K562 (cell line): ENCODE measurements around the gene VPS9D1.

ENCODE experiments used
- BMI1 ChIP-seq: fragments of 150-350 bp; IDR thresholded peaks from 2 replicates; pipeline ENCODE4 v1.6.1; 2014; ENCODE audit warnings: low read length
- FOXJ2 ChIP-seq: fragments of 200-800 bp; sonication (Bioruptor generic); IDR thresholded peaks from 2 replicates; pipeline ENCODE4 v1.6.1; 2016; ENCODE audit warnings: missing genetic modification characterization, missing compliant biosample characterization
- MAZ ChIP-seq, 2 experiments: fragments of 450-650 bp in 1 of 2; sonication (generic) in 1 of 2; formaldehyde crosslinking; IDR thresholded peaks in 1 of 2; conservative IDR thresholded peaks in 1 of 2; 2 replicates each; pipeline versions ENCODE4 v1.4.0 to v1.5.0; 2020; ENCODE audit warnings: mild to moderate bottlenecking in 1 of 2, missing genetic modification reagents in 1 of 2
- NR2C2 ChIP-seq, 2 experiments: fragments of 200-800 bp in 1 of 2; sonication (Bioruptor generic) in 1 of 2; sonication (generic) in 1 of 2; formaldehyde crosslinking in 1 of 2; IDR thresholded peaks; 2 replicates each; pipeline versions ENCODE4 v1.6.1 to v1.8.0; 2016 to 2022; ENCODE audit warnings: mild to moderate bottlenecking in 1 of 2, missing compliant biosample characterization in 1 of 2, missing genetic modification characterization in 1 of 2, missing genetic modification reagents in 1 of 2
- POLR2A ChIP-seq: fragments of 450-650 bp; conservative IDR thresholded peaks from 2 replicates; pipeline ENCODE4 v1.6.1; 2016
- PURB ChIP-seq: sonication (generic); formaldehyde crosslinking; IDR thresholded peaks from 2 replicates; pipeline ENCODE4 v1.9.0; 2021; ENCODE audit warnings: low read depth, mild to moderate bottlenecking, missing genetic modification reagents
- ZNF232 ChIP-seq: sonication (generic); formaldehyde crosslinking; IDR thresholded peaks from 2 replicates; pipeline ENCODE4 v1.8.0; 2022; ENCODE audit warnings: mild to moderate bottlenecking, missing genetic modification reagents
- TF ChIP-seq, protein P1 (sequence below): sonication (generic); formaldehyde crosslinking; IDR thresholded peaks from 2 replicates; pipeline ENCODE4 v1.9.0; 2022; ENCODE audit warnings: mild to moderate bottlenecking, missing genetic modification reagents
- TF ChIP-seq, protein P2 (sequence below), 3 experiments: IDR thresholded peaks in 2 of 3; conservative IDR thresholded peaks in 1 of 3; 2 replicates each; pipeline ENCODE4 v1.5.1; 2011 to 2012; ENCODE audit warnings: low read length in 3 of 3, mild to moderate bottlenecking in 3 of 3, control low read depth in 2 of 3, improper control_type of control experiment in 1 of 3, inconsistent platforms in 1 of 3, low read depth in 1 of 3, mixed read lengths in 1 of 3, moderate library complexity in 1 of 3; ENCODE audit not compliant: insufficient read depth in 2 of 3

DNA sequence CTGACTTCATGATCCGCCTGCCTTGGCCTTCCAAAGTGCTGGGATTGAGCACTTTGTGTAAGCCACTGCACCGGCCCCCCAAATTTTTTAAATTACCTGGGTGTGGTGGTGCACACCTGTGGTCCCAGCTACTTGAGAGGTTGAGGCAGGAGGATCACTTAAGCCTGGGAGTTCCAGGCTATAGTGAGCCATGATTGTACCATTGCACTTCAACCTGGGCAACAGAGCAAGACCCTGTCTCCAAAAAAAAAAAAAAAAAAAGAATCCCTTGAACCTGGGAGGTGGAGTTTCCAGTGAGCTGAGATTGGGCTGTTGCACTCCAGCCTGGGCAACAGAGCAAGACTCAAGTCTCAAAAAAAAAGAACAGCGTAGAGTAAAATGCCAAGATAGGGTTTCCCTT lies 15.9 kb upstream of the VPS9D1 start:
- TF ChIP-seq, protein P1, sequence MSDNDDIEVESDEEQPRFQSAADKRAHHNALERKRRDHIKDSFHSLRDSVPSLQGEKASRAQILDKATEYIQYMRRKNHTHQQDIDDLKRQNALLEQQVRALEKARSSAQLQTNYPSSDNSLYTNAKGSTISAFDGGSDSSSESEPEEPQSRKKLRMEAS, result no peak
- no peak for TF ChIP-seq POLR2A
- no peak for TF ChIP-seq PURB (CRISPR knock-in tag)
- TF ChIP-seq BMI1, result no peak
- TF ChIP-seq ZNF232 (CRISPR knock-in tag), result no peak
- TF ChIP-seq NR2C2 (CRISPR knock-in tag; IDR thresholded peaks at IDR 0.05), result no peak
- no peak for TF ChIP-seq NR2C2 (tag; IDR thresholded peaks at IDR 0.05)
- TF ChIP-seq FOXJ2 (tag), result no peak
- TF ChIP-seq MAZ (CRISPR knock-in tag; conservative IDR thresholded peaks at IDR 0.05 in 1 of 2, IDR thresholded peaks at IDR 0.05 in 1 of 2), result no peak
- TF ChIP-seq, protein P2, sequence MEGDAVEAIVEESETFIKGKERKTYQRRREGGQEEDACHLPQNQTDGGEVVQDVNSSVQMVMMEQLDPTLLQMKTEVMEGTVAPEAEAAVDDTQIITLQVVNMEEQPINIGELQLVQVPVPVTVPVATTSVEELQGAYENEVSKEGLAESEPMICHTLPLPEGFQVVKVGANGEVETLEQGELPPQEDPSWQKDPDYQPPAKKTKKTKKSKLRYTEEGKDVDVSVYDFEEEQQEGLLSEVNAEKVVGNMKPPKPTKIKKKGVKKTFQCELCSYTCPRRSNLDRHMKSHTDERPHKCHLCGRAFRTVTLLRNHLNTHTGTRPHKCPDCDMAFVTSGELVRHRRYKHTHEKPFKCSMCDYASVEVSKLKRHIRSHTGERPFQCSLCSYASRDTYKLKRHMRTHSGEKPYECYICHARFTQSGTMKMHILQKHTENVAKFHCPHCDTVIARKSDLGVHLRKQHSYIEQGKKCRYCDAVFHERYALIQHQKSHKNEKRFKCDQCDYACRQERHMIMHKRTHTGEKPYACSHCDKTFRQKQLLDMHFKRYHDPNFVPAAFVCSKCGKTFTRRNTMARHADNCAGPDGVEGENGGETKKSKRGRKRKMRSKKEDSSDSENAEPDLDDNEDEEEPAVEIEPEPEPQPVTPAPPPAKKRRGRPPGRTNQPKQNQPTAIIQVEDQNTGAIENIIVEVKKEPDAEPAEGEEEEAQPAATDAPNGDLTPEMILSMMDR (IDR thresholded peaks at IDR 0.05 in 2 of 3, conservative IDR thresholded peaks at IDR 0.05 in 1 of 3; ENCODE audit: insufficient read depth in 2 of 3, low read depth in 1 of 3, low read length in 3 of 3), result no peak
